ENCODE results near the gene DDX6. TPM values are rescaled to one million over a fixed set of nuclear protein-coding genes. Genes with fewer than 3 reads are reported as not detected.
"Not testable (repeated sequence)": the region's sequence is repeated elsewhere in the genome, so short reads cannot be mapped to it uniquely, and the experiment has no call there.

DDX6 gene
- total RNA-seq, 3 donors from 2014 or later = 86.9 to 158 (median 97.6) TPM

DNA sequence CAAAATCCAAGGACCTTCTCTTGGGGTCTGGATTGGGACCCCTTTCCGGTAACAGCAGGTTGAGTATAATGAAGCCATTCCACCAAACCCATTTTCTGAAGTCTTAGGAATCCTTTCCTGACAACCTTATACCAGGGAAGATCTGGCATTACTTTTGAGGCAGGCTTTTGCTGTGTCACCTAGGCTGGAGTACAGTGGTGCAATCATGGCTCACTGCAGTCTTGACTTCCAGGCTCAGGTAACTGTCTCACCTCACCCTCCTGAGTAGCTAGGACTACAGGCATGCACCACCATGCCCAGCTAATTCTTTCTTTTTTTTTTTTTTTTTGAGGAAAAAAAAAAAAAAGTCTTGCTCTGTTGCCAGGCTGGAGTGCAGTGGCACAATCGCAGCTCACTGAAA is 55.8 kb downstream of the DDX6 start:
- H3K4me1 ChIP-seq (ENCODE audit: low read depth) = no peaks in the 10 kb centered on the region
- no peak overlapping the region for H3K4me3 ChIP-seq
- TF ChIP-seq, protein P1, sequence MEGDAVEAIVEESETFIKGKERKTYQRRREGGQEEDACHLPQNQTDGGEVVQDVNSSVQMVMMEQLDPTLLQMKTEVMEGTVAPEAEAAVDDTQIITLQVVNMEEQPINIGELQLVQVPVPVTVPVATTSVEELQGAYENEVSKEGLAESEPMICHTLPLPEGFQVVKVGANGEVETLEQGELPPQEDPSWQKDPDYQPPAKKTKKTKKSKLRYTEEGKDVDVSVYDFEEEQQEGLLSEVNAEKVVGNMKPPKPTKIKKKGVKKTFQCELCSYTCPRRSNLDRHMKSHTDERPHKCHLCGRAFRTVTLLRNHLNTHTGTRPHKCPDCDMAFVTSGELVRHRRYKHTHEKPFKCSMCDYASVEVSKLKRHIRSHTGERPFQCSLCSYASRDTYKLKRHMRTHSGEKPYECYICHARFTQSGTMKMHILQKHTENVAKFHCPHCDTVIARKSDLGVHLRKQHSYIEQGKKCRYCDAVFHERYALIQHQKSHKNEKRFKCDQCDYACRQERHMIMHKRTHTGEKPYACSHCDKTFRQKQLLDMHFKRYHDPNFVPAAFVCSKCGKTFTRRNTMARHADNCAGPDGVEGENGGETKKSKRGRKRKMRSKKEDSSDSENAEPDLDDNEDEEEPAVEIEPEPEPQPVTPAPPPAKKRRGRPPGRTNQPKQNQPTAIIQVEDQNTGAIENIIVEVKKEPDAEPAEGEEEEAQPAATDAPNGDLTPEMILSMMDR (IDR thresholded peaks at IDR 0.05) = no peak
- no peaks in the 10 kb centered on the region for H3K9me3 ChIP-seq
- ATAC-seq (no peak), DNase-seq (no peak)
- intact Hi-C loops (cut with DNase I, micrococcal nuclease) = no loop called here
- H3K36me3 ChIP-seq (ENCODE audit: low read depth) = no peaks in the 10 kb centered on the region

DNA sequence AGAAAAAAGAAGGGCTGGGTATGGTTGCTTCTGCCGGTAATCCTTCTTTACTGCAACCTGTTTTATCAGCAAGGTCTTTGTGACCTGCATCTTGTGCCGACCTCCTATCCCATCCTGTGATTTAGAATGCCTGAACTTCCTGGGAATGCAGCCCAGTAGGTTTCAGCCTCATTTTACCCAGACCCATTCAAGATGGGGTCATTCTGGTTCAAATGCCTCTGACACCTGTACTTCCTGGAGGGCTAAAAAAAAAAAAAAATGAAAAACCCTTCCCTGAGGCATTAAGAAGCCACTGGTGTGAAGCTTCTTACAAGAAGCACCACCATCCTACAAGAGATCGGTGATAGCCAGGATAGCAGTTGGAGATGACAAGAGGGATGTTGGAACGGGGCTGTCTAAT is 56.9 kb downstream of the DDX6 start:
- TF ChIP-seq, protein P1 (IDR thresholded peaks at IDR 0.05) = no peak
- intact Hi-C loops (cut with DNase I, micrococcal nuclease) = no loop called here
- Histone ChIP-seq H3K9me3 (no peaks in the 10 kb centered on the region), H3K4me3 (no peak overlapping the region), H3K36me3 (ENCODE audit: low read depth) (no peaks in the 10 kb centered on the region), H3K4me1 (ENCODE audit: low read depth) (no peaks in the 10 kb centered on the region)
- ATAC-seq (no peak), DNase-seq (no peak)

- intact Hi-C loops (cut with DNase I, micrococcal nuclease); H3K9me3 ChIP-seq; DNase-seq; H3K4me3 ChIP-seq; H3K36me3 ChIP-seq (ENCODE audit: low read depth); H3K4me1 ChIP-seq (ENCODE audit: low read depth); ATAC-seq: not testable (repeated sequence)
Measured at GRCh38 chr11:118729753-118730152, 61.2 kb downstream of the DDX6 start.

GRCh38 chr11:118728112-118728511 is 62.9 kb downstream of the DDX6 start:
- DNase-seq; H3K36me3 ChIP-seq (ENCODE audit: low read depth); H3K9me3 ChIP-seq; H3K4me1 ChIP-seq (ENCODE audit: low read depth); intact Hi-C loops (cut with DNase I, micrococcal nuclease); ATAC-seq; H3K4me3 ChIP-seq: not testable (repeated sequence)

GRCh38 chr11:118727721-118728066 is 63.3 kb downstream of the DDX6 start:
- ATAC-seq; H3K4me3 ChIP-seq; intact Hi-C loops (cut with DNase I, micrococcal nuclease); H3K4me1 ChIP-seq (ENCODE audit: low read depth); H3K36me3 ChIP-seq (ENCODE audit: low read depth); DNase-seq; H3K9me3 ChIP-seq: not testable (repeated sequence)

DNA sequence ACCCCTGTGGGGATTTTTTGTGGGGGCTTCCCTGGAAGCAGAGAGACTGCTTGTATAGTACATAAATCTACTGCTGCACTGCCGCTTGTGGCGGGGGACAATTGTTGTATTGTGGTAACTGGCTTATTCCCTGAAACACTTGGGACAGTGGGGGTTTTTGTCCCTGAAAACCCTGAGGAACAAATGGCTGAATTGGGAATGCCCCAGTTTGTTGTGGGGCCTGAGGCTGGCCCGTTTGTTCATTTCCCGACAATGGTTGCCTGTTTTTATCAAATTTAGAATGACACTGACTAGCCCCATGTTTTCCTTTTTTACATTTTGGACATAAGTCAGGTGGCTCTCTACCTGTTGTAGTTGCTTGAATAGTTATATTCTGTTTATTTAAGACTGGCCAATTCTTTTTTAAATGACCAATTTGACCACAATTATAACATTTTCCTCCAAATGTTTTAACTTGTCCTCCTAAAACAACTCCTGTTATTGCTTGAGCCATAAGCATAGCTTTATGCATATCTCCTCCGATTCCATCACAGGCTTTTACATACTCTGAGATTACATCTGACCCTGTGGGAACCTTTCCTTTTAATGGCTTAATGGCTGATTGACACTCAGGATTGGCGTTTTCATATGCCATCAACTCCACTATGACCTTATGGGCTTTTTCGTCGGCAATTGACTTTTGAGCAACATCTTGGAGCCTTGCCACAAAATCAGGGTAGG is 63.8 kb downstream of the DDX6 start:
- H3K4me3 ChIP-seq; ATAC-seq; H3K36me3 ChIP-seq (ENCODE audit: low read depth); H3K4me1 ChIP-seq (ENCODE audit: low read depth); intact Hi-C loops (cut with DNase I, micrococcal nuclease); H3K9me3 ChIP-seq: not testable (repeated sequence)
- DNase-seq = peak in 1 of 3 donors; percentile 12

- H3K4me3 ChIP-seq; ATAC-seq; intact Hi-C loops (cut with DNase I, micrococcal nuclease): not testable (repeated sequence)
Measured at GRCh38 chr11:118721478-118722015, 69.4 kb downstream of the DDX6 start.

DNA sequence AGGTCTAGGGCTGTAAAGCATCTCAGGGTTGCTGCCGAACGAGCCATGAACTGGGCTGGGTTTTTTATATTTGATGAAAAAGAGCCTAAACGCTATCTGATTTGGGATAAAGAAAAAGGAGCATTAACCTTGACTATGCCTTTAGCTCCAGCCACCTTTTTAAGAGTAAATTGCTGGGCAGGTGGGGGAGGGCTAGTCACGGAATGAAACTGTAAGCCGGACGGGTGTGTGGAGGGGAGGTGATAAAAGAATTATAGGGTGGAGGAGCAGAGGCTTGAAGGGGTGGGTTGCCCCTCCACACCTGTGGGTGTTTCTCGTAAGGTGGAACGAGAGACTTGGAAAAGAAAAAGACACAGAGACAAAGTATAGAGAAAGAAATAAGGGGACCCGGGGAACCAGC is 70.2 kb downstream of the DDX6 start:
- ATAC-seq; H3K36me3 ChIP-seq (ENCODE audit: low read depth); H3K4me1 ChIP-seq (ENCODE audit: low read depth); DNase-seq; H3K9me3 ChIP-seq; intact Hi-C loops (cut with DNase I, micrococcal nuclease); H3K4me3 ChIP-seq: not testable (repeated sequence)

More at GRCh38 chr11:118721478-118722015, 69.4 kb downstream of the DDX6 start:
- not testable (repeated sequence) for H3K4me1 ChIP-seq (ENCODE audit: low read depth); H3K36me3 ChIP-seq (ENCODE audit: low read depth); H3K9me3 ChIP-seq; DNase-seq

GRCh38 chr11:118720078-118720477 is 70.9 kb downstream of the DDX6 start:
- H3K4me1 ChIP-seq (ENCODE audit: low read depth); intact Hi-C loops (cut with DNase I, micrococcal nuclease); H3K4me3 ChIP-seq; H3K36me3 ChIP-seq (ENCODE audit: low read depth); ATAC-seq; DNase-seq; H3K9me3 ChIP-seq: not testable (repeated sequence)

DNA sequence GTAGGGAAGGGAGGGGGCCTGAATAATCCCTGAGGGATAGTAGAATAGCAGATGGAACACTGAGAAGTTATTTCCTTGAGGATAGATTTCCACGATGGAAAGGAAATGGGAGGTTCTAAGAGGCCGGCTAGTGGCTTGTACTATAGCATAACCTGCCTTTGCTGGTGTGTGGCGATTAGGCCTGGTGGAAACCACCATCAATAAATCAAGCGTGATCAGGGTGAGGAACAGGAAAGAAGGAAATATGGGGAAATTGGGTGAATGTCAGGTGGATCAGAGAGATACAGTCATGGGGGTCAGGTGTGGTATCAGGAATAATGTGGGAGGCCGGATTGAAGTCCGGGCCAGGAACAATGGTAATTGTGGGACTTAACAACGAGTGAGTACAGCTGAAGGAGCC is 72.4 kb downstream of the DDX6 start:
- H3K9me3 ChIP-seq; H3K4me1 ChIP-seq (ENCODE audit: low read depth); ATAC-seq; DNase-seq; H3K36me3 ChIP-seq (ENCODE audit: low read depth); H3K4me3 ChIP-seq; intact Hi-C loops (cut with DNase I, micrococcal nuclease): not testable (repeated sequence)

DNA sequence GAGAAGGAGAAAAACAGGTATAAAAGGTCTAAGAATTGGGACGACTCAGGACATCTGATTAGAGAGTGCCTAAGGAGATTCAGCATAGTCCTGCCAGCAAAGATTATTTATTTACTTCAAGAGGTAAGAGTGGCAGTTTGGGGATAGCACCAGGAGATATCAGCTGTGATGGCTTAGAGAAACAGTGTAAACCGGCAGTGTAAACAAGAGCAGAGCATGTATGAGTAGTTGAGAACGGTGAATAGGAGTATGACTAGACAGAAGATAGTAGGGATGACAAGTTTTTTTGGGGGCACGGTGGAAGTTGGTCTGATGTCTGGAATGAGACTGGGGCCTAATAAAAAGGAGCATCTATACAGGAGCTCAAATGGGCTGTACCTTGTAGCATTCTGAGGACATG is 73.2 kb downstream of the DDX6 start:
- DNase-seq; H3K4me3 ChIP-seq; H3K9me3 ChIP-seq; H3K4me1 ChIP-seq (ENCODE audit: low read depth); H3K36me3 ChIP-seq (ENCODE audit: low read depth); ATAC-seq; intact Hi-C loops (cut with DNase I, micrococcal nuclease): not testable (repeated sequence)

- H3K9me3 ChIP-seq; intact Hi-C loops (cut with DNase I, micrococcal nuclease); H3K4me1 ChIP-seq (ENCODE audit: low read depth); DNase-seq; H3K4me3 ChIP-seq; ATAC-seq; H3K36me3 ChIP-seq (ENCODE audit: low read depth): not testable (repeated sequence)
Measured at GRCh38 chr11:118717221-118717620, 73.7 kb downstream of the DDX6 start.

All from mucosa of descending colon (tissue), 3 donors.